A673 (cell line): Measurements from ENCODE around the gene METTL4.

Experiments used
- EZH2 ChIP-seq: fragments of 200-600 bp; sonication (generic); IDR thresholded peaks from 2 replicates; pipeline ENCODE4 v1.6.1; 2017; ENCODE audit warnings: borderline replicate concordance, low read depth, mild to moderate bottlenecking, mixed read lengths, antibody characterized with exemption, low read length; ENCODE audit not compliant: poor library complexity, severe bottlenecking
- TF ChIP-seq, protein P1 (sequence below): fragments of 300-800, 200-600 bp; sonication (generic); conservative IDR thresholded peaks from 2 replicates; pipeline ENCODE4 v1.5.1; 2017; ENCODE audit warnings: low read depth, mild to moderate bottlenecking, antibody characterized with exemption, low read length, moderate library complexity, mixed read lengths

DNA sequence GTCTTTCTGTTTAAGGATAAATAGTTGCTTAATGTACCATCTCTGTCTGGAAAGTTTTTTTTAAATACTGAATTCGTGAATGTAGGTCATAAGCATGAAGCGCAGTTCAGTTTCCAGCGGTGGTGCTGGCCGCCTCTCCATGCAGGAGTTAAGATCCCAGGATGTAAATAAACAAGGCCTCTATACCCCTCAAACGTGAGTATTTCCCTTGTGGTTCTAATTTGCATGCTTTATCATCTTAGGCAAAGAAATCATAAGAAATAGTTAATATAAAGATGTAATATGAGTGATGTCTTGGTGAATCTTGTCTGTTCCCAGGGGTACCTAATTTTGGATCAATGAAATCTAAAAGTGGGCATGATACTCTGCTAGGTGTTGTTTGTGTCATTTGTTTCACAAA is 1.6 kb upstream of the METTL4 start:
- TF ChIP-seq EZH2, result no peak
- TF ChIP-seq, protein P1, sequence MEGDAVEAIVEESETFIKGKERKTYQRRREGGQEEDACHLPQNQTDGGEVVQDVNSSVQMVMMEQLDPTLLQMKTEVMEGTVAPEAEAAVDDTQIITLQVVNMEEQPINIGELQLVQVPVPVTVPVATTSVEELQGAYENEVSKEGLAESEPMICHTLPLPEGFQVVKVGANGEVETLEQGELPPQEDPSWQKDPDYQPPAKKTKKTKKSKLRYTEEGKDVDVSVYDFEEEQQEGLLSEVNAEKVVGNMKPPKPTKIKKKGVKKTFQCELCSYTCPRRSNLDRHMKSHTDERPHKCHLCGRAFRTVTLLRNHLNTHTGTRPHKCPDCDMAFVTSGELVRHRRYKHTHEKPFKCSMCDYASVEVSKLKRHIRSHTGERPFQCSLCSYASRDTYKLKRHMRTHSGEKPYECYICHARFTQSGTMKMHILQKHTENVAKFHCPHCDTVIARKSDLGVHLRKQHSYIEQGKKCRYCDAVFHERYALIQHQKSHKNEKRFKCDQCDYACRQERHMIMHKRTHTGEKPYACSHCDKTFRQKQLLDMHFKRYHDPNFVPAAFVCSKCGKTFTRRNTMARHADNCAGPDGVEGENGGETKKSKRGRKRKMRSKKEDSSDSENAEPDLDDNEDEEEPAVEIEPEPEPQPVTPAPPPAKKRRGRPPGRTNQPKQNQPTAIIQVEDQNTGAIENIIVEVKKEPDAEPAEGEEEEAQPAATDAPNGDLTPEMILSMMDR, result no peak
